Endothelial cell of umbilical vein (primary cell): ENCODE data around the gene BRI3BP. TPM values are rescaled to one million over a fixed set of nuclear protein-coding genes. Genes with fewer than 3 reads are reported as not detected.

Experiments used
- BruUV-seq: library from RNA; stranded (reverse); fragments of 400-500 nt; replicated peaks from 2 replicates; lab custom pipeline; 2021; lab: Mats Ljungman, UMichigan
- CTCF ChIA-PET: fragments of 300-600, 350-600 bp; sonication (Branson Sonifier 250); formaldehyde crosslinking; loops from one replicate; lab custom pipeline; 2021; ENCODE audit warnings: antibody characterized with exemption, inconsistent platforms; lab: Charles Lee
- POLR2A ChIA-PET: fragments of 300-600, 350-600 bp; sonication (Branson Sonifier 250); formaldehyde crosslinking; loops from one replicate; lab custom pipeline; 2021; ENCODE audit warnings: antibody characterized with exemption, inconsistent platforms; lab: Charles Lee
- DNase-seq: peaks from one replicate; pipeline ENCODE4 v3.0.0-alpha.2; 2011; ENCODE audit warnings: low read depth, low spot score
- FAIRE-seq: peaks from 2 replicates; lab custom pipeline; 2011; peaks lifted over from hg19 to GRCh38; lab: Jason Lieb, UNC
- H2AFZ ChIP-seq: 2 replicates; pipeline ENCODE4 v1.6.0; 2012; ENCODE audit warnings: low read depth, low read length, control low read depth, inconsistent platforms
- H3K27ac ChIP-seq: 2 replicates; pipeline ENCODE4 v1.5.1; 2011; ENCODE audit warnings: low read depth, mild to moderate bottlenecking, control low read depth, low read length, moderate library complexity; ENCODE audit not compliant: insufficient read depth
- H3K27me3 ChIP-seq, 2 experiments: 2 replicates each; pipeline versions ENCODE4 v1.6.0 to v1.6.1; 2011; ENCODE audit warnings: low read length in 2 of 2, mixed read lengths in 1 of 2; ENCODE audit not compliant: control insufficient read depth in 2 of 2, insufficient read depth in 2 of 2
- H3K36me3 ChIP-seq, 2 experiments: 2 replicates in 1 of 2; 3 replicates in 1 of 2; pipeline ENCODE4 v1.5.1; 2011; ENCODE audit warnings: low read length in 2 of 2, mild to moderate bottlenecking in 1 of 2, moderate library complexity in 1 of 2; ENCODE audit not compliant: control insufficient read depth in 2 of 2, insufficient read depth in 2 of 2; ENCODE audit errors: extremely low read depth in 1 of 2
- H3K4me1 ChIP-seq: 3 replicates; pipeline ENCODE4 v1.5.1; 2011; ENCODE audit warnings: mild to moderate bottlenecking, low read length; ENCODE audit not compliant: control insufficient read depth, insufficient read depth; ENCODE audit errors: extremely low read depth
- H3K4me2 ChIP-seq: 2 replicates; pipeline ENCODE4 v1.6.1; 2011; ENCODE audit warnings: low read length, control low read depth, mixed read lengths; ENCODE audit not compliant: insufficient read depth
- H3K4me3 ChIP-seq, 3 experiments: fragments of 200-600 bp in 1 of 3; sonication (generic), shearing (Covaris generic) in 1 of 3; replicated peaks in 1 of 3; 2 replicates each; pipeline ENCODE4 v1.5.1; 2011 to 2016; ENCODE audit warnings: control low read depth in 3 of 3, low read length in 3 of 3, mild to moderate bottlenecking in 2 of 3, inconsistent platforms in 1 of 3, low read depth in 1 of 3, moderate library complexity in 1 of 3; ENCODE audit not compliant: insufficient read depth in 1 of 3
- H3K79me2 ChIP-seq: 2 replicates; pipeline ENCODE4 v1.6.0; 2012; ENCODE audit warnings: low read length, inconsistent platforms; ENCODE audit not compliant: control insufficient read depth, insufficient read depth
- H3K9ac ChIP-seq: replicated peaks from 2 replicates; pipeline ENCODE3; 2011; ENCODE audit warnings: low read length, control low read depth; ENCODE audit not compliant: insufficient read depth; ENCODE audit errors: extremely low read depth
- H3K9me1 ChIP-seq: replicated peaks from 3 replicates; pipeline ENCODE4 v1.6.0; 2011; ENCODE audit warnings: mild to moderate bottlenecking, low read length; ENCODE audit not compliant: control insufficient read depth, insufficient read depth; ENCODE audit errors: extremely low read depth
- H3K9me3 ChIP-seq: replicated peaks from 2 replicates; pipeline ENCODE4 v1.5.1; 2012; ENCODE audit warnings: low read length, inconsistent platforms; ENCODE audit not compliant: control insufficient read depth, insufficient read depth
- H4K20me1 ChIP-seq: replicated peaks from 2 replicates; pipeline ENCODE3; 2011; ENCODE audit warnings: mild to moderate bottlenecking, low read length; ENCODE audit not compliant: control insufficient read depth, insufficient read depth; ENCODE audit errors: extremely low read depth
- CTCF ChIP-seq, 2 donors: IDR thresholded peaks; 1 replicate in 1 of 2; 2 replicates in 1 of 2; pipeline ENCODE4 v1.5.1; 2011; ENCODE audit warnings: low read length in 2 of 2, mild to moderate bottlenecking in 2 of 2, moderate library complexity in 2 of 2, control low read depth in 1 of 2, inconsistent platforms in 1 of 2, low read depth in 1 of 2; ENCODE audit not compliant: insufficient read depth in 1 of 2; ENCODE audit errors: extremely low read depth in 1 of 2
- EZH2 ChIP-seq: IDR thresholded peaks from 2 replicates; pipeline ENCODE4 v1.6.1; 2012; ENCODE audit warnings: borderline replicate concordance, low read depth, mild to moderate bottlenecking, moderate library complexity, low read length, inconsistent platforms; ENCODE audit not compliant: severe bottlenecking
- FOS ChIP-seq: IDR thresholded peaks from 2 replicates; pipeline ENCODE4 v1.6.1; 2011; ENCODE audit warnings: mild to moderate bottlenecking, low read length, moderate library complexity, borderline replicate concordance; ENCODE audit not compliant: insufficient read depth
- GATA2 ChIP-seq: IDR thresholded peaks from 2 replicates; pipeline ENCODE4 v1.7.0; 2011; ENCODE audit warnings: low read depth, mild to moderate bottlenecking, moderate library complexity, mixed read lengths, low read length; ENCODE audit not compliant: insufficient read length, insufficient read depth
- JUN ChIP-seq: IDR thresholded peaks from 2 replicates; pipeline ENCODE4 v1.6.1; 2011; ENCODE audit warnings: borderline replicate concordance, low read depth; ENCODE audit not compliant: insufficient read length, insufficient read depth
- MAX ChIP-seq: IDR thresholded peaks from 2 replicates; pipeline ENCODE4 v1.6.1; 2011; ENCODE audit not compliant: insufficient read depth, insufficient read length
- MYC ChIP-seq: IDR thresholded peaks from one replicate; pipeline ENCODE4 v1.6.1; 2011; ENCODE audit warnings: mild to moderate bottlenecking, low read depth, low read length
- POLR2A ChIP-seq: IDR thresholded peaks from 2 replicates; pipeline ENCODE4 v1.6.1; 2012; ENCODE audit warnings: low read depth, mild to moderate bottlenecking, control low read depth, low read length
- POLR2AphosphoS5 ChIP-seq: IDR thresholded peaks from 2 replicates; pipeline ENCODE4 v1.6.1; 2012; ENCODE audit warnings: low read depth, mild to moderate bottlenecking, control low read depth, low read length, moderate library complexity; ENCODE audit not compliant: insufficient read depth
- dilution Hi-C: fragments of 300-500 bp; cut with MboI; formaldehyde crosslinking; loops from one replicate; pipeline ENCODE4 v1.15.0; 2019; ENCODE audit warnings: low sequenced_read_pairs; ENCODE audit not compliant: extremely low pct_ligation_motif_present
- intact Hi-C: fragments of 100-400 bp; cut with micrococcal nuclease; formaldehyde crosslinking; loops from one replicate; pipeline ENCODE4 v1.10.0; 2022
- polyA plus RNA-seq, 4 experiments: library from polyadenylated mRNA; depleted of rRNA in 3 of 4; stranded (reverse) in 3 of 4; unstranded in 1 of 4; fragments of >200 nt; gene quantifications; 2 replicates each; pipeline versions ENCODE4 v1.2.1 to v1.2.3, GENCODE V29; 2011 to 2012; ENCODE audit warnings: missing spikeins in 1 of 4
- total RNA-seq: library from RNA; stranded (reverse); gene quantifications from 2 replicates; pipeline ENCODE4 v1.2.3, GENCODE V29; 2021

The BRI3BP gene
- total and polyA plus RNA-seq, 2 donors (not counting 3 experiments of a cell fraction or from before 2014, with no cell fraction given), result 3.4 to 8.2 TPM

- CTCF ChIA-PET, result no interaction called here
- Histone ChIP-seq H3K4me3 (no peak overlapping the region), H3K9me3 (no peaks in the 10 kb centered on the region), H3K36me3 (peaks cover 0 to 51% of the 10 kb centered on the region in 2 experiments), H3K4me1 (no peaks in the 10 kb centered on the region), H2AFZ (no peak overlapping the region), H3K79me2 (no peaks in the 10 kb centered on the region), H3K4me2 (no peak overlapping the region), H3K27ac (no peak overlapping the region), H4K20me1 (no peaks in the 10 kb centered on the region), H3K27me3 (no peaks in the 10 kb centered on the region), H3K9ac (no peak overlapping the region), H3K9me1 (no peaks in the 10 kb centered on the region)
- TF ChIP-seq CTCF (IDR thresholded peaks at IDR 0.05; ENCODE audit: extremely low read depth in 1 of 2, insufficient read depth in 1 of 2, low read depth in 1 of 2, low read length in 2 of 2) (no peak), GATA2 (no peak), MYC (no peak), POLR2AphosphoS5 (no peak), EZH2 (no peak)
- no peak for DNase-seq
- no TSS peak for BruUV-seq
- POLR2A ChIA-PET, result no interaction called here
- no peak for FAIRE-seq
- intact Hi-C loops (no loop called here), dilution Hi-C loops (no loop called here)
Measured at GRCh38 chr12:124975276-124975675, 18.2 kb upstream of the BRI3BP start.

- intact Hi-C loops, result no loop called here
- dilution Hi-C loops, result no loop called here
- DNase-seq (no peak), FAIRE-seq (no peak)
- H3K9me1 ChIP-seq, result no peaks in the 10 kb centered on the region
- ChIA-PET POLR2A (no interaction called here), CTCF (interaction anchor here (1.4 kb wide), 1 partner anchor 37 kb away, joined by 5 read pairs; no protein-coding TSS in a partner anchor)
- no peak overlapping the region for H3K9ac ChIP-seq
- H2AFZ ChIP-seq, result no peak overlapping the region
- H3K27me3 ChIP-seq, result no peaks in the 10 kb centered on the region
- BruUV-seq, result no TSS peak
- no peaks in the 10 kb centered on the region for H3K9me3 ChIP-seq
- no peak for TF ChIP-seq POLR2A
- no peak for TF ChIP-seq FOS
- TF ChIP-seq POLR2AphosphoS5, result no peak
- no peak for TF ChIP-seq GATA2
- TF ChIP-seq CTCF (IDR thresholded peaks at IDR 0.05; ENCODE audit: extremely low read depth in 1 of 2, insufficient read depth in 1 of 2, low read depth in 1 of 2, low read length in 2 of 2), result no peak
- no peak for TF ChIP-seq MAX
- no peak for TF ChIP-seq EZH2
- TF ChIP-seq MYC, result no peak
- TF ChIP-seq JUN, result no peak
- no peak overlapping the region for H3K4me3 ChIP-seq
- no peak overlapping the region for H3K27ac ChIP-seq
- no peaks in the 10 kb centered on the region for H4K20me1 ChIP-seq
- H3K36me3 ChIP-seq, result peaks cover 2 to 46% of the 10 kb centered on the region in 2 experiments
- no peaks in the 10 kb centered on the region for H3K79me2 ChIP-seq
- H3K4me2 ChIP-seq, result no peak overlapping the region
- H3K4me1 ChIP-seq, result no peaks in the 10 kb centered on the region
Measured at GRCh38 chr12:124976999-124977398, 16.4 kb upstream of the BRI3BP start.
